Stomach smooth muscle (tissue), 2 donors: Measurements from ENCODE around the gene FNDC3B.
A peak's percentile ranks its signal among the peaks of the same experiment; 100 is the strongest.
"Not testable (repeated sequence)": the region's sequence is repeated elsewhere in the genome, so short reads cannot be mapped to it uniquely, and the experiment has no call there.

Experiments used
- H3K27ac ChIP-seq: one replicate; pipeline ENCODE4 v1.7.0; 2013; ENCODE audit warnings: mild to moderate bottlenecking, low read length, inconsistent platforms
- H3K27me3 ChIP-seq, 2 donors: one replicate each; pipeline ENCODE4 v1.7.0; 2013; ENCODE audit warnings: low read length in 2 of 2; ENCODE audit not compliant: insufficient read depth in 2 of 2, control insufficient read depth in 1 of 2
- H3K36me3 ChIP-seq, 2 donors: one replicate each; pipeline ENCODE4 v1.7.0; 2013; ENCODE audit warnings: low read length in 2 of 2; ENCODE audit not compliant: control insufficient read depth in 2 of 2, insufficient read depth in 2 of 2
- H3K4me1 ChIP-seq: one replicate; pipeline ENCODE4 v1.7.0; 2013; ENCODE audit warnings: low read length; ENCODE audit not compliant: control insufficient read depth, insufficient read depth
- H3K4me3 ChIP-seq, 2 donors: one replicate each; pipeline ENCODE4 v1.7.0; 2013; ENCODE audit warnings: low read length in 2 of 2
- H3K9ac ChIP-seq, 2 donors: one replicate each; pipeline ENCODE4 v1.7.0; 2013; ENCODE audit warnings: low read length in 2 of 2, mild to moderate bottlenecking in 1 of 2
- H3K9me3 ChIP-seq, 2 donors: one replicate each; pipeline ENCODE4 v1.7.0; 2013; ENCODE audit warnings: low read length in 2 of 2; ENCODE audit not compliant: control insufficient read depth in 2 of 2
- donor health status: healthy.
- donor health status: Pancreatic carcinoma.

Gene FNDC3B

GRCh38 chr3:172039436-172040077, at the start of gene FNDC3B:
TSS of gene FNDC3B (plus strand) at chr3:172039578. CDS start at chr3:172112480, 72,902 bp downstream.
- H3K4me1 ChIP-seq, result no peaks in the 10 kb centered on the region
- H3K9ac ChIP-seq, result peak within 1 kb of the TSS; percentile 84 to 92
- H3K4me3 ChIP-seq, result peak within 1 kb of the TSS; percentile 83 to 88

GRCh38 chr3:171990239-171990638, 49.1 kb upstream of the FNDC3B start:
- H3K36me3 ChIP-seq, H3K9ac ChIP-seq, H3K4me1 ChIP-seq, H3K27me3 ChIP-seq, H3K4me3 ChIP-seq, H3K9me3 ChIP-seq, H3K27ac ChIP-seq: not testable (repeated sequence)

More at GRCh38 chr3:172039436-172040077, at the start of gene FNDC3B:
- Histone ChIP-seq H3K9me3 (no peaks in the 10 kb centered on the region), H3K27ac (peak within 1 kb of the TSS; percentile 92), H3K36me3 (no peaks in the 10 kb centered on the region), H3K27me3 (no peaks in the 10 kb centered on the region)

GRCh38 chr3:171991166-171991565, 48.2 kb upstream of the FNDC3B start:
- no peaks in the 10 kb centered on the region for H3K9me3 ChIP-seq
- no peaks in the 10 kb centered on the region for H3K4me1 ChIP-seq
- no peaks in the 10 kb centered on the region for H3K36me3 ChIP-seq
- no peaks in the 10 kb centered on the region for H3K27me3 ChIP-seq
- no peak overlapping the region for H3K4me3 ChIP-seq
- no peak overlapping the region for H3K27ac ChIP-seq
- H3K9ac ChIP-seq, result no peak overlapping the region

- H3K27ac ChIP-seq, result no peak overlapping the region
- no peaks in the 10 kb centered on the region for H3K4me1 ChIP-seq
- H3K9me3 ChIP-seq, result no peaks in the 10 kb centered on the region
- H3K4me3 ChIP-seq, result no peak overlapping the region
- H3K27me3 ChIP-seq, result no peaks in the 10 kb centered on the region
- H3K9ac ChIP-seq, result no peak overlapping the region
- no peaks in the 10 kb centered on the region for H3K36me3 ChIP-seq
These were observed 44.5 kb upstream of the FNDC3B start for GRCh38 chr3:171994646-171995428.

GRCh38 chr3:171995486-171995885, 43.9 kb upstream of the FNDC3B start:
- H3K4me3 ChIP-seq, result no peak overlapping the region
- no peak overlapping the region for H3K9ac ChIP-seq
- H3K27ac ChIP-seq, result no peak overlapping the region
- no peaks in the 10 kb centered on the region for H3K36me3 ChIP-seq
- H3K27me3 ChIP-seq, result no peaks in the 10 kb centered on the region
- H3K4me1 ChIP-seq, result no peaks in the 10 kb centered on the region
- H3K9me3 ChIP-seq, result no peaks in the 10 kb centered on the region

- H3K36me3 ChIP-seq, result no peaks in the 10 kb centered on the region
- no peaks in the 10 kb centered on the region for H3K27me3 ChIP-seq
- H3K27ac ChIP-seq, result no peak overlapping the region
- no peaks in the 10 kb centered on the region for H3K4me1 ChIP-seq
- H3K4me3 ChIP-seq, result no peak overlapping the region
- H3K9me3 ChIP-seq, result no peaks in the 10 kb centered on the region
- H3K9ac ChIP-seq, result no peak overlapping the region
These were observed 43.1 kb upstream of the FNDC3B start for GRCh38 chr3:171996178-171996817.

GRCh38 chr3:171998731-171999130, 40.6 kb upstream of the FNDC3B start:
- not testable (repeated sequence) for H3K36me3 ChIP-seq, H3K27ac ChIP-seq, H3K27me3 ChIP-seq, H3K9me3 ChIP-seq, H3K4me1 ChIP-seq, H3K9ac ChIP-seq, H3K4me3 ChIP-seq

- not testable (repeated sequence) for H3K27ac ChIP-seq, H3K9ac ChIP-seq, H3K9me3 ChIP-seq, H3K27me3 ChIP-seq, H3K4me1 ChIP-seq, H3K36me3 ChIP-seq, H3K4me3 ChIP-seq
These were observed 37.8 kb upstream of the FNDC3B start for GRCh38 chr3:172001616-172002015.

- Histone ChIP-seq H3K27ac (no peak overlapping the region), H3K4me3 (no peak overlapping the region), H3K36me3 (no peaks in the 10 kb centered on the region), H3K9me3 (no peaks in the 10 kb centered on the region), H3K4me1 (no peaks in the 10 kb centered on the region), H3K9ac (no peak overlapping the region), H3K27me3 (no peaks in the 10 kb centered on the region)
These were observed 36.8 kb upstream of the FNDC3B start for GRCh38 chr3:172002512-172003078.

GRCh38 chr3:172003146-172003545, 36.2 kb upstream of the FNDC3B start:
- Histone ChIP-seq H3K9me3 (no peaks in the 10 kb centered on the region), H3K27me3 (no peaks in the 10 kb centered on the region), H3K36me3 (no peaks in the 10 kb centered on the region), H3K4me3 (no peak overlapping the region), H3K4me1 (no peaks in the 10 kb centered on the region), H3K27ac (no peak overlapping the region), H3K9ac (no peak overlapping the region)
